GM23248 (cell line): Measurements from ENCODE around the gene LY86. TPM values are rescaled to one million over a fixed set of nuclear protein-coding genes. Genes with fewer than 3 reads are reported as not detected.

Experiments
- DNase-seq: peaks from one replicate; pipeline ENCODE4 v3.0.0-alpha.2; 2015
- H2AFZ ChIP-seq: fragments of 200-600 bp; sonication (generic); 2 replicates; pipeline ENCODE4 v1.6.1; 2016; ENCODE audit warnings: antibody characterized with exemption
- H3F3A ChIP-seq: fragments of 200-600 bp; sonication (generic); 2 replicates; pipeline ENCODE4 v1.6.1; 2016; ENCODE audit warnings: mild to moderate bottlenecking, antibody characterized with exemption, mixed run types; ENCODE audit not compliant: insufficient read depth
- H3K27ac ChIP-seq: fragments of 200-600 bp; sonication (generic); 2 replicates; pipeline ENCODE4 v1.5.1; 2016; ENCODE audit warnings: mild to moderate bottlenecking
- H3K27me3 ChIP-seq: fragments of 200-600 bp; sonication (generic); replicated peaks from 2 replicates; pipeline ENCODE4 v1.6.1; 2016; ENCODE audit warnings: mild to moderate bottlenecking; ENCODE audit not compliant: insufficient read depth
- H3K36me3 ChIP-seq: fragments of 200-600 bp; sonication (generic); 2 replicates; pipeline ENCODE4 v1.6.1; 2016; ENCODE audit warnings: low read depth, mild to moderate bottlenecking
- H3K4me1 ChIP-seq: fragments of 200-600 bp; sonication (generic); 2 replicates; pipeline ENCODE4 v1.6.1; 2016; ENCODE audit warnings: mild to moderate bottlenecking; ENCODE audit not compliant: insufficient read depth
- H3K4me2 ChIP-seq: fragments of 200-600 bp; sonication (generic); one replicate; pipeline ENCODE4 v1.6.1; 2016; ENCODE audit warnings: mild to moderate bottlenecking; ENCODE audit not compliant: unreplicated experiment
- H3K4me3 ChIP-seq: fragments of 200-600 bp; sonication (generic); 2 replicates; pipeline ENCODE4 v1.5.1; 2016; ENCODE audit warnings: mild to moderate bottlenecking
- H3K79me2 ChIP-seq: fragments of 200-600 bp; sonication (generic); 2 replicates; pipeline ENCODE4 v1.6.1; 2016; ENCODE audit warnings: mild to moderate bottlenecking; ENCODE audit not compliant: insufficient read depth
- H3K9ac ChIP-seq: fragments of 200-600 bp; sonication (generic); 2 replicates; pipeline ENCODE4 v1.6.1; 2016; ENCODE audit warnings: mild to moderate bottlenecking
- H3K9me2 ChIP-seq: fragments of 200-600 bp; sonication (generic); 2 replicates; pipeline ENCODE4 v1.6.1; 2016; ENCODE audit warnings: mixed run types, mild to moderate bottlenecking, moderate library complexity; ENCODE audit not compliant: insufficient read depth
- H3K9me3 ChIP-seq: fragments of 200-600 bp; sonication (generic); one replicate; pipeline ENCODE4 v1.6.1; 2017; ENCODE audit warnings: low read depth
- H4K20me1 ChIP-seq: fragments of 200-600 bp; sonication (generic); 2 replicates; pipeline ENCODE4 v1.6.0; 2016; ENCODE audit not compliant: insufficient read depth
- EZH2 ChIP-seq: fragments of 200-600 bp; sonication (generic); IDR thresholded peaks from 2 replicates; pipeline ENCODE4 v1.6.1; 2018; ENCODE audit warnings: antibody characterized with exemption, mild to moderate bottlenecking; ENCODE audit not compliant: insufficient read depth, poor library complexity, severe bottlenecking
- EZH2phosphoT487 ChIP-seq: fragments of 200-600 bp; sonication (generic); IDR thresholded peaks from 2 replicates; pipeline ENCODE4 v1.6.1; 2018; ENCODE audit warnings: antibody characterized with exemption, moderate library complexity, mild to moderate bottlenecking, low read depth; ENCODE audit not compliant: insufficient read depth
- WGBS, 2 experiments: methylation state at CpG; one replicate each; pipeline ENCODE4 v1.1.6; 2015 to 2017; ENCODE audit warnings: low lambda C conversion rate in 2 of 2, low coverage in 1 of 2; ENCODE audit errors: missing lambda C conversion rate in 2 of 2; 5-methylcytosine and 5-hydroxymethylcytosine counted together
- in situ Hi-C: fragments of 300-500 bp; cut with MboI; formaldehyde crosslinking; loops from 2 replicates; pipeline ENCODE4 v1.15.0; 2020
- polyA plus RNA-seq: library from polyadenylated mRNA; unstranded; fragments of >200 nt; fragmentation: Nextera tagmentation; extraction: Ambion mirVana; gene quantifications from 2 replicates; pipeline ENCODE4 v1.2.1, GENCODE V29; 2016
- total RNA-seq: library from RNA; depleted of rRNA; stranded (reverse); fragments of >200 nt; shearing (Covaris generic); gene quantifications from 2 replicates; pipeline ENCODE4 v1.2.3, GENCODE V29; 2014

The LY86 gene
- total and polyA plus RNA-seq, 2 experiments from 2014 or later, result not detected

DNA sequence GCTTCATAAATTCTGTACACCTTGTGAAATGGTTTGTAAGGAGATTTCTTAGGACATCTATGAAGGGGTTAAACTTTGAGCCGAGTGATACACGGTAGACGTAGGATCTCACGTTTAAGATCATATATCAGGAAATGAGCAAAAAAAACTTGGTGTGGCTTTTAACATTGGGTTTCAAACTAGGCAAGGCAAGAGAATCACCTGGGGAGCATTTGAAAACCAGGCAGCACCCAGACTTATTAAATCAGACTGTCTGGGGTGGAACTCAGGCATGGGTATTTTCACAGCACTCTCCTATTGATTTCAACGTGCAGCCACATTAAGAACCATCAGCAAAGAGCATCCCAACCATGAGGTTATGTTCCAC is 26.4 kb downstream of the LY86 start:
- no peaks in the 10 kb centered on the region for H3K9me2 ChIP-seq
- H3K27ac ChIP-seq, result no peak overlapping the region
- no peaks in the 10 kb centered on the region for H3K9me3 ChIP-seq
- in situ Hi-C loops, result no loop called here
- DNase-seq, result no peak
- H4K20me1 ChIP-seq, result no peaks in the 10 kb centered on the region
- H2AFZ ChIP-seq, result no peak overlapping the region
- H3K79me2 ChIP-seq, result no peaks in the 10 kb centered on the region
- no peak overlapping the region for H3K9ac ChIP-seq
- no peaks in the 10 kb centered on the region for H3F3A ChIP-seq
- H3K4me2 ChIP-seq, result no peak overlapping the region
- H3K27me3 ChIP-seq, result 0 out of 2 replicates have a peak, but pooled peaks cover 6% of the 10 kb centered on the region
- 50 to 57% methylated on average over 5 of the region's 5 CpGs for WGBS, 2 experiments
- no peak overlapping the region for H3K4me3 ChIP-seq
- no peaks in the 10 kb centered on the region for H3K4me1 ChIP-seq
- TF ChIP-seq EZH2phosphoT487 (no peak), EZH2 (no peak)
- no peaks in the 10 kb centered on the region for H3K36me3 ChIP-seq

DNA sequence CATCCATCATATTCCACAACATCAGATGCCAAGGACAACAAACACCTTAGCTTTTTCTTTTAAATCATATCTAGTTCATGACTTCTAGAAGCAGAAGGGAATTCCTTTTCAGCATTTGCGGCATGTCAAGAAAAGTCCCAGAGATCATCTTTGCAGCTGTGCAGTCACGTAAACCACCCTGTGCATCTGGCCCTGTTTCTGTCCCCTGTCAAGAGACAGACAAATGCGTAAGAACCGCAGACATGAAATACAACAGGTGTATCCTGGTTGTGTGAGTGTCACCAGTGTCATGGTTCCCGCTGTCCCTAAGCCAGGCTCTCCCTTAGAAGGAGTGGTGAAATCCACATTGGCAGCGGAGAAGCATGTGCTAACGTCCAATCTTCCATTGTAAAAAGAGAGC is 28.1 kb downstream of the LY86 start:
- no peak overlapping the region for H3K4me2 ChIP-seq
- H4K20me1 ChIP-seq, result no peaks in the 10 kb centered on the region
- no peak overlapping the region for H3K27ac ChIP-seq
- peaks cover 15% of the 10 kb centered on the region; the same call in 1 of the 2 replicates for H3K27me3 ChIP-seq
- no peaks in the 10 kb centered on the region for H3K79me2 ChIP-seq
- no peaks in the 10 kb centered on the region for H3K36me3 ChIP-seq
- H3K4me1 ChIP-seq, result no peaks in the 10 kb centered on the region
- no peaks in the 10 kb centered on the region for H3K9me2 ChIP-seq
- H3K9me3 ChIP-seq, result no peaks in the 10 kb centered on the region
- DNase-seq, result no peak
- no peak overlapping the region for H3K9ac ChIP-seq
- H3F3A ChIP-seq, result no peaks in the 10 kb centered on the region
- in situ Hi-C loops, result no loop called here
- no peak overlapping the region for H2AFZ ChIP-seq
- H3K4me3 ChIP-seq, result no peak overlapping the region
- WGBS, 2 experiments, result 74 to 77% methylated on average over 7 of the region's 7 CpGs
- TF ChIP-seq EZH2phosphoT487, result no peak
- no peak for TF ChIP-seq EZH2

DNA sequence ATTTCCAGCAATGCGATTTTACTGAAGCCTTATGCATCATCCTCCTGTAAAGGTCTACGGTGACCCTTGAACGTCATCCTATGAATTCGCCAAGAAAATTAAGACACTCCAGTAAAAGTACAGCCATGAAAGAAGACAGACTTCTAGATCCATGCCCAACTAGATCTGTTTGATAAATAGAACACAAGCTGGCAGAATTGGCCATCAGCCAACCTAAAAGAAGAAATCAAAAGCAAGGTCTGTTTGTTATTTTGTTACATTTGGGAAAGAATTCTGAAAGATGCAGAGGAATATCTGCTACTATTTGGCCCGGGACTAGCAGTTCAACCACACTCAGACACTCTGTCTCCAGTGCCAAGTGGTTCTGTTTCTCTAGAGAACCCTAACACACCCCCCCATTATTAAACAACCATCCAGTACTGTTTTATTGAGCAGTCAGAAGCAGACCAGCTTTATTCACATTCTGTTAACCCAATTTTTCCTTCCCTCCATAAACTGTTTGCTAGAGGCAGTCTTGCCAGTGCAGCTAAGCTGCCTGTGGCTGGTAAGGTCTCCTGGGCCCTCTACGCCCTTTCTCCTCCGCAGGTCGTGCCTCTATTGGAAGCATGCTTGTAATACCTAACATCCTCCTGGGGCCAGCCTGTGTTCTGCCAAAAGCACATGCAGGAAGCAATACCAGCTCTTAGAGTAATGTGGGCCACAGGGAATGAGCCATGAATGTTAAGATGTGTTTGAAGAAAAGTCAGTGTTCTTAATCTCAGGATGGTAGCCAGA is 30.7 kb downstream of the LY86 start:
- Histone ChIP-seq H3K4me1 (no peaks in the 10 kb centered on the region), H3K36me3 (no peaks in the 10 kb centered on the region), H3K79me2 (no peaks in the 10 kb centered on the region), H3K4me3 (no peak overlapping the region), H3K4me2 (no peak overlapping the region), H3K9me3 (no peaks in the 10 kb centered on the region), H3K9ac (no peak overlapping the region), H4K20me1 (no peaks in the 10 kb centered on the region), H2AFZ (no peak overlapping the region), H3K9me2 (no peaks in the 10 kb centered on the region), H3K27me3 (peaks cover 32% of the 10 kb centered on the region), H3F3A (no peaks in the 10 kb centered on the region), H3K27ac (no peak overlapping the region)
- in situ Hi-C loops, result no loop called here
- 66% methylated on average over 8 of the region's 8 CpGs for WGBS, 2 experiments
- no peak for DNase-seq
- TF ChIP-seq EZH2 (no peak), EZH2phosphoT487 (no peak)

DNA sequence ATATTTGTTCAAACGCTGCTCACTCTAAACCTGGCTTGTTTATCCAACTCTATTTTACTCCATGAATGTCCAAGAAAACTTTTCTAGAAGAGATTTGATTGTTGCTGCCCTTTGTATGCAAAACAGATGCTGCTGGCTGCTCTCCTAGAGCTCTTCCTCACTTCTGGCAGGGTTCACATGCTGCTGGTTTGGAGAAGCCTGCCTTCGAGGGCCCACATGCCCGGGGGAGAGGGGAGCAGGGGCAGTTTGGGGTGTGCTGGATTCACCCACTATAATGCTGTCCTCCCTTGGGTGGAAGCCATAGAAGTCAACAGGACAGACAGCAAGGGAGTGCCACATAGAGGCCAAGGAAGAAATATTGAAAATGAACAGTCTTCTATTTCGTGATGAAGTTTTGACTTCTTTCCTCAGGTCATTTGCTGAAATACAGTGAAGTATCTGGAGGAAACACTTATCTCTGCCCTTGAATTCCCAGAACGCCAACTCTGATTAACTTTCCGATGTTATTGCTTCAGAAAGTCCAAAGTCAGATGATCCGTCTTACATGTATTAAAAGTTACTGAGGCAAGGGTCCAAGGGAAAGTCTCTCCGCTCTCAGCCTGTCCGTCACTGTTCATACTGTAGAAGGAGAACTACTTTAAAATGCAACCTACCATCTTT is 32.4 kb downstream of the LY86 start:
- no peak for TF ChIP-seq EZH2
- no peak for TF ChIP-seq EZH2phosphoT487
- Histone ChIP-seq H4K20me1 (no peaks in the 10 kb centered on the region), H3K79me2 (no peaks in the 10 kb centered on the region), H3K4me3 (no peak overlapping the region), H3K9me2 (no peaks in the 10 kb centered on the region), H3K36me3 (no peaks in the 10 kb centered on the region), H3K4me2 (no peak overlapping the region), H3K9ac (no peak overlapping the region), H3F3A (no peaks in the 10 kb centered on the region), H3K9me3 (no peaks in the 10 kb centered on the region), H2AFZ (no peak overlapping the region), H3K4me1 (no peaks in the 10 kb centered on the region), H3K27me3 (peaks cover 34% of the 10 kb centered on the region), H3K27ac (no peak overlapping the region)
- no peak for DNase-seq
- in situ Hi-C loops, result no loop called here
- WGBS, 2 experiments, result 0 to 2% methylated on average over 9 of the region's 9 CpGs

DNA sequence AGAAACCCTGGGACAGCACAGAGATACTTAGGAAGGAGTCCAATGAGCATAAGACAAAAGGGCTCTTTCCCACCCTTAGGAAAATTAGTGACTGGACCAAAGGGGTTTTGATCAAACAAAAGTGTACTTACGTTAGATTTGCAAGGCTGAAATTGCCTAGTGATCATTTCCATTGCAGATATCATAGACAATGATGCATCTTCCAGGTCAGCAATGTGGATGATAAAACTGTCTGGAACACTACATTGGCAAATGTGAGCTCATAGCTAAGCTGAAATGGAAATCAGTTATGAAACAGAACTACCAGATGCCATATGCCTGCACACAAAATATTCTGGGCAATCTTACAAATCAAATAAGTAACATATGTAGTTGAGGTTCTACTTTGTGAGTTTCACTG is 34.0 kb downstream of the LY86 start:
- Histone ChIP-seq H3K9me3 (no peaks in the 10 kb centered on the region), H3K4me1 (no peaks in the 10 kb centered on the region), H3K27ac (no peak overlapping the region), H4K20me1 (no peaks in the 10 kb centered on the region), H3K36me3 (no peaks in the 10 kb centered on the region), H3K4me2 (no peak overlapping the region), H3K4me3 (no peak overlapping the region), H2AFZ (no peak overlapping the region), H3K79me2 (no peaks in the 10 kb centered on the region), H3K9me2 (no peaks in the 10 kb centered on the region), H3K9ac (no peak overlapping the region), H3F3A (no peaks in the 10 kb centered on the region), H3K27me3 (peaks cover 38% of the 10 kb centered on the region)
- no peak for DNase-seq
- no peak for TF ChIP-seq EZH2phosphoT487
- no peak for TF ChIP-seq EZH2
- in situ Hi-C loops, result no loop called here
- 3% methylated on average over 1 of the region's 1 CpG for WGBS, 2 experiments
